Immature natural killer cell (primary cell): ENCODE measurements around the gene WDFY2. TPM values are rescaled to one million over a fixed set of nuclear protein-coding genes. Genes with fewer than 3 reads are reported as not detected.

Source experiments
- DNase-seq, 3 donors: peaks; one replicate each; pipeline ENCODE4 v3.0.0; 2022; ENCODE audit warnings: mixed read lengths in 1 of 3
- H3K27ac Mint-ChIP-seq, 6 donors: one replicate each; pipeline ENCODE4 v1.8.0; 2020; ENCODE audit warnings: mixed read lengths in 6 of 6, mild to moderate bottlenecking in 5 of 6, inconsistent platforms in 4 of 6, moderate library complexity in 3 of 6
- H3K27me3 Mint-ChIP-seq, 3 donors: one replicate each; pipeline ENCODE4 v1.8.0; 2020 to 2021; ENCODE audit warnings: low read depth in 3 of 3, mild to moderate bottlenecking in 3 of 3, mixed read lengths in 3 of 3, moderate library complexity in 3 of 3, inconsistent platforms in 1 of 3
- H3K36me3 Mint-ChIP-seq, 3 donors: one replicate each; pipeline ENCODE4 v1.8.0; 2020; ENCODE audit warnings: mixed read lengths in 3 of 3, inconsistent platforms in 2 of 3, mild to moderate bottlenecking in 2 of 3
- H3K4me1 Mint-ChIP-seq, 2 donors: one replicate each; pipeline ENCODE4 v1.8.0; 2020; ENCODE audit warnings: inconsistent platforms in 2 of 2, mild to moderate bottlenecking in 2 of 2, mixed read lengths in 2 of 2, moderate library complexity in 1 of 2
- H3K4me3 Mint-ChIP-seq, 5 donors: one replicate each; pipeline ENCODE4 v1.8.0; 2020; ENCODE audit warnings: mild to moderate bottlenecking in 5 of 5, mixed read lengths in 5 of 5, inconsistent platforms in 3 of 5, moderate library complexity in 3 of 5
- H3K9me3 Mint-ChIP-seq, 6 donors: one replicate each; pipeline ENCODE4 v1.8.0; 2020; ENCODE audit warnings: mild to moderate bottlenecking in 6 of 6, mixed read lengths in 6 of 6, inconsistent platforms in 4 of 6, moderate library complexity in 3 of 6
- polyA plus RNA-seq, 3 donors: library from polyadenylated mRNA; unstranded; fragments of 300-500 nt; fragmentation: Illumina TruSeq; gene quantifications; one replicate each; pipeline ENCODE4 v1.2.3, GENCODE V29; 2021

The WDFY2 gene
- polyA plus RNA-seq, 3 donors from 2014 or later = 1.6 to 4.6 (median 3.0) TPM

GRCh38 chr13:51728972-51729371, 144.7 kb downstream of the WDFY2 start:
- Mint-ChIP-seq H3K9me3 (no peaks in the 10 kb centered on the region), H3K27ac (no peak overlapping the region), H3K36me3 (peaks cover 16 to 19% (median 16%) of the 10 kb centered on the region in 3 donors), H3K27me3 (no peaks in the 10 kb centered on the region), H3K4me3 (no peak overlapping the region), H3K4me1 (peaks cover 7 to 8% of the 10 kb centered on the region in 2 donors)
- DNase-seq = no peak

- Mint-ChIP-seq H3K4me1 (peaks cover 7 to 9% of the 10 kb centered on the region in 2 donors), H3K36me3 (peaks cover 16% of the 10 kb centered on the region in 3 donors), H3K27ac (no peak overlapping the region), H3K27me3 (no peaks in the 10 kb centered on the region), H3K9me3 (no peaks in the 10 kb centered on the region), H3K4me3 (no peak overlapping the region)
- DNase-seq = no peak
These were observed 145.7 kb downstream of the WDFY2 start for GRCh38 chr13:51729866-51730553.

GRCh38 chr13:51730927-51731326, 146.7 kb downstream of the WDFY2 start:
- peaks cover 7 to 9% of the 10 kb centered on the region in 2 donors for H3K4me1 Mint-ChIP-seq
- H3K36me3 Mint-ChIP-seq = peaks cover 14 to 18% (median 17%) of the 10 kb centered on the region in 3 donors
- no peaks in the 10 kb centered on the region for H3K9me3 Mint-ChIP-seq
- no peak overlapping the region for H3K27ac Mint-ChIP-seq
- no peaks in the 10 kb centered on the region for H3K27me3 Mint-ChIP-seq
- no peak for DNase-seq
- no peak overlapping the region for H3K4me3 Mint-ChIP-seq

- H3K36me3 Mint-ChIP-seq = peaks cover 11 to 19% (median 11%) of the 10 kb centered on the region in 3 donors
- H3K27me3 Mint-ChIP-seq = peaks cover 0 to 2% (median 0%) of the 10 kb centered on the region in 3 donors
- no peak overlapping the region for H3K4me3 Mint-ChIP-seq
- peaks cover 7 to 11% of the 10 kb centered on the region in 2 donors for H3K4me1 Mint-ChIP-seq
- no peak for DNase-seq
- no peaks in the 10 kb centered on the region for H3K9me3 Mint-ChIP-seq
- H3K27ac Mint-ChIP-seq = peak overlapping the region in 4 of 6 donors; percentile 46 to 66 (median 62)
These were observed 147.5 kb downstream of the WDFY2 start for GRCh38 chr13:51731759-51732158.

GRCh38 chr13:51733374-51734298, 149.4 kb downstream of the WDFY2 start:
- no peak overlapping the region for H3K4me3 Mint-ChIP-seq
- H3K9me3 Mint-ChIP-seq = no peaks in the 10 kb centered on the region
- peaks cover 0 to 11% (median 3%) of the 10 kb centered on the region in 3 donors for H3K36me3 Mint-ChIP-seq
- DNase-seq = no peak
- peak overlapping the region in 2 of 6 donors; percentile 10 to 21 for H3K27ac Mint-ChIP-seq
- H3K4me1 Mint-ChIP-seq = peaks cover 16 to 23% of the 10 kb centered on the region in 2 donors
- peaks cover 0 to 2% (median 0%) of the 10 kb centered on the region in 3 donors for H3K27me3 Mint-ChIP-seq

GRCh38 chr13:51734786-51735185, 150.5 kb downstream of the WDFY2 start:
- Mint-ChIP-seq H3K4me3 (no peak overlapping the region), H3K36me3 (peaks cover under 1 to 21% (median 13%) of the 10 kb centered on the region in 3 donors), H3K4me1 (peaks cover 19 to 23% of the 10 kb centered on the region in 2 donors), H3K9me3 (no peaks in the 10 kb centered on the region), H3K27me3 (peaks cover 0 to 2% (median 0%) of the 10 kb centered on the region in 3 donors), H3K27ac (no peak overlapping the region)
- DNase-seq = no peak

GRCh38 chr13:51737609-51738008, 153.3 kb downstream of the WDFY2 start:
- peak; percentile 10 to 17 (median 13) for DNase-seq
- no peaks in the 10 kb centered on the region for H3K9me3 Mint-ChIP-seq
- peak overlapping the region; percentile 2 to 64 (median 44) for H3K4me3 Mint-ChIP-seq
- H3K27me3 Mint-ChIP-seq = peaks cover 0 to 4% (median 0%) of the 10 kb centered on the region in 3 donors
- H3K27ac Mint-ChIP-seq = peak overlapping the region in 2 of 6 donors; percentile 15 to 35
- peaks cover 19 to 23% of the 10 kb centered on the region in 2 donors for H3K4me1 Mint-ChIP-seq
- H3K36me3 Mint-ChIP-seq = peaks cover 13 to 32% (median 26%) of the 10 kb centered on the region in 3 donors

- Mint-ChIP-seq H3K27me3 (peaks cover 0 to 4% (median 0%) of the 10 kb centered on the region in 3 donors), H3K36me3 (peaks cover 20 to 33% (median 30%) of the 10 kb centered on the region in 3 donors), H3K4me3 (no peak overlapping the region), H3K9me3 (no peaks in the 10 kb centered on the region), H3K27ac (no peak overlapping the region), H3K4me1 (peaks cover 18 to 21% of the 10 kb centered on the region in 2 donors)
- DNase-seq = no peak
These were observed 154.1 kb downstream of the WDFY2 start for GRCh38 chr13:51738226-51738905.

- peaks cover 20 to 37% (median 34%) of the 10 kb centered on the region in 3 donors for H3K36me3 Mint-ChIP-seq
- no peaks in the 10 kb centered on the region for H3K9me3 Mint-ChIP-seq
- no peak overlapping the region for H3K27ac Mint-ChIP-seq
- DNase-seq = no peak
- H3K27me3 Mint-ChIP-seq = peaks cover 0 to 4% (median 1%) of the 10 kb centered on the region in 3 donors
- peaks cover 12 to 14% of the 10 kb centered on the region in 2 donors for H3K4me1 Mint-ChIP-seq
- H3K4me3 Mint-ChIP-seq = no peak overlapping the region
These were observed 154.9 kb downstream of the WDFY2 start for GRCh38 chr13:51739027-51739764.

GRCh38 chr13:51740698-51741097, 156.4 kb downstream of the WDFY2 start:
- peaks cover 12 to 14% of the 10 kb centered on the region in 2 donors for H3K4me1 Mint-ChIP-seq
- peaks cover 0 to 4% (median 1%) of the 10 kb centered on the region in 3 donors for H3K27me3 Mint-ChIP-seq
- H3K36me3 Mint-ChIP-seq = peaks cover 20 to 42% (median 39%) of the 10 kb centered on the region in 3 donors
- no peak for DNase-seq
- no peak overlapping the region for H3K27ac Mint-ChIP-seq
- no peak overlapping the region for H3K4me3 Mint-ChIP-seq
- H3K9me3 Mint-ChIP-seq = no peaks in the 10 kb centered on the region

GRCh38 chr13:51742031-51742430, 157.8 kb downstream of the WDFY2 start:
- Mint-ChIP-seq H3K36me3 (peaks cover 20 to 52% (median 36%) of the 10 kb centered on the region in 3 donors), H3K27ac (peak overlapping the region in 2 of 6 donors; percentile 22 to 26), H3K4me3 (no peak overlapping the region), H3K27me3 (peaks cover 0 to 2% (median 1%) of the 10 kb centered on the region in 3 donors), H3K9me3 (no peaks in the 10 kb centered on the region), H3K4me1 (peaks cover 10 to 12% of the 10 kb centered on the region in 2 donors)
- no peak for DNase-seq

- Mint-ChIP-seq H3K4me3 (no peak overlapping the region), H3K27ac (no peak overlapping the region), H3K27me3 (peaks cover 0 to 2% (median 1%) of the 10 kb centered on the region in 3 donors), H3K36me3 (peaks cover 20 to 57% (median 40%) of the 10 kb centered on the region in 3 donors), H3K4me1 (peaks cover 4 to 7% of the 10 kb centered on the region in 2 donors), H3K9me3 (peaks cover 0 to 3% (median 2%) of the 10 kb centered on the region in 6 donors)
- DNase-seq = no peak
These were observed 158.3 kb downstream of the WDFY2 start for GRCh38 chr13:51742611-51743010.
